Measurements from ENCODE around the gene AP3S2.
"Not testable (repeated sequence)": the region's sequence is repeated elsewhere in the genome, so short reads cannot be mapped to it uniquely, and the experiment has no call there.

AP3S2 gene

DNA sequence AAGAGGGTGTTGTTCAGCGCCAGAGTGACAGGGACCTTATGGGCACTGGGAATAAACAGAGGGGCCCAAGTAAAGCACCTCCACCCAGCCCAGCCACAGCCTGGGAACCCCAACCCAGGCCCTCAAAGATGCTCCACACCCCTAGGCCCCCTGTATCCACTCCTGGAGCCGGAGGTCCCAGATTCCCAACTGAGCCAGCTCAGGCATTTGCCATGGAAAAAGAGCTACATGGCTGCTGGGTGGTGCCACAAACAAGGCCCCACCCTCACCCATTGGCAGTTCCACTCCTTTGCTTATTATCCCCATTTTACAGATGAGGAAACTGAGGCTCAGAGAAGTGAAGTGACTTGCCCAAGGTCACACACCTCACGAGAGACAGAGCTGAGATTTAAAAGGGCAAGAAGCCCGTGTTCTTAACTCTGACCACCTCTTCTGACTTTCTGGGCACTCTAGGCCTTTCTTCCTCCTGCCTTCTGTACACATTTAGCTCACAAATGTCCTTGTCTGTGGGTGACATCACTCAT, 96.1 kb downstream of the AP3S2 start:
- DNase-seq, result no peak

DNA sequence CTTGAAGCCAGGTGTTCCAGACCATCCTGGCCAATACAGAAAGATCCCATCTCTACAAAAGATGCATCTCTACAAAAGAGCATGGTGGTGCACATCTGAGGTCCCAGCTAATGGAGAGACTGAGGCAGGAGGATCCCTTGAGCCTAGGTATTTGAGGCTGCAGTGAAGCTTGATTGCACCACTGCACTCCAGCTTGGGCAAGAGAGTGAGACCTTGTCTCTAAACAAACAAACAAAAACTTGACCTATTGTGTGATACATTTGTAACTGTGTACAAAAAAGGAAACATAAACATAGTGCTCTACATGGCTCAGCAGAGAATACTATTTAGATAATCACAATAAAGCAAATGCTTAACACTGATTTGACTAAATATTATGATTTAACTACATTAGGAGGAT, 97.8 kb downstream of the AP3S2 start:
- DNase-seq, result no peak

- DNase-seq, result no peak
Measured at GRCh38 chr15:89794627-89795241, 99.1 kb downstream of the AP3S2 start.

- no peak for DNase-seq
Measured at GRCh38 chr15:89792106-89792805, 101.5 kb downstream of the AP3S2 start.

- no peak for DNase-seq
Measured at GRCh38 chr15:89790661-89791060, 103.1 kb downstream of the AP3S2 start.

DNA sequence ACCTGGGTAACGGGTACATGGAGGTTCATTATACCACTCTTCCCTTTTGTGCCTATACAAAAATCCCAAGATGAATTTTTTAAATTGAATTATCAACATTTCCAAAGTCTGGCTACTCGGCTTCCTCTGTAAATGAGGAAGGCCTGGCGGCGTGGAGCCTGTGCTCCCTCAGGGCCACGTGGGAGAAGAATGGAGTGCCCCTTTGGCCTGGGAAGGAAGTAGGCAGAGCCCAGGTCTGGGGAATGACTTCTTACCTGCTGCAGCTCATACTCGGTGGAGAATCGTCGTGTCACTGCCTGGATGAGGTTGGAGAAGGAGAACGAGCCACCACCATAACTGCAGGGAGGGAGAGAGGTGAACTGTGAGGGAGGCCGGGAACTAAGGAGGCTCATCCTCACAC, 103.6 kb downstream of the AP3S2 start:
- no peak for DNase-seq

DNA sequence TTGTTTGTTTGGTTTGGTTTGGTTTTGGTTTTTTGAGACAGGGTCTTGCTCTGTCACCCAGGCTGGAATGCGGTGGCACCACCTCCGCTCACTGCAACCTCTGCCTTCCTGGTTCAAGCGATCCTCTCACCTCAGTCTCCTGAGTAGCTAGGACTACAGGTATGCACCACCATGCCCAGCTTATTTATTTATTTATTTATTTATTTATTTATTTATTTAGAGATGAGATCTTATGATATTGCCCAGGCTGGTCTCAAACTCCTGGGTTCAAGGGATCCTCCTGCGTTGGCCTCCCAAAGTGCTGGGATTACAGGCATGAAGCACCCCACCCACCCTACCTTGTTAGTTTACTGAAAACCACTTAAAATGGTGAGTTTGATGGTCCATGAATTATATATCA, 105.2 kb downstream of the AP3S2 start:
- not testable (repeated sequence) for DNase-seq

DNA sequence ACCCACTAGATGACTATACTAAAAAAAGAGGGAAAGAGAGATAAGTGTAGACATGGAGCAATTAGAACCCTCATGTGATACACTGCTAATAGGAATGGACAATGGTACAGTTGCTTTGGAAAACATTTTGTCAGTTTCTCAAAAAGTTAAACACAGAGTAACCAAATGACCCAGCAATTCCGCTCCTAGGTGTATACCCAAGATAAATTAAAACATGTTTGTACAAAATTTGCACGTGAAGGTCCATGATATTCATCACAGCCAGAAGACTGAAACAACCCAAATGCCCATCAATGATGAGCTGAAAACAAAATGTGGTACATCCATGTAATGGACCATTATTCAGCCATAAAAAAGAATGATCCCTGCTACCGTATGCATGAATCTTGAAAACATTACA, 105.8 kb downstream of the AP3S2 start:
- no peak for DNase-seq

- no peak for DNase-seq
Measured at GRCh38 chr15:89785774-89786140, 108.0 kb downstream of the AP3S2 start.

DNA sequence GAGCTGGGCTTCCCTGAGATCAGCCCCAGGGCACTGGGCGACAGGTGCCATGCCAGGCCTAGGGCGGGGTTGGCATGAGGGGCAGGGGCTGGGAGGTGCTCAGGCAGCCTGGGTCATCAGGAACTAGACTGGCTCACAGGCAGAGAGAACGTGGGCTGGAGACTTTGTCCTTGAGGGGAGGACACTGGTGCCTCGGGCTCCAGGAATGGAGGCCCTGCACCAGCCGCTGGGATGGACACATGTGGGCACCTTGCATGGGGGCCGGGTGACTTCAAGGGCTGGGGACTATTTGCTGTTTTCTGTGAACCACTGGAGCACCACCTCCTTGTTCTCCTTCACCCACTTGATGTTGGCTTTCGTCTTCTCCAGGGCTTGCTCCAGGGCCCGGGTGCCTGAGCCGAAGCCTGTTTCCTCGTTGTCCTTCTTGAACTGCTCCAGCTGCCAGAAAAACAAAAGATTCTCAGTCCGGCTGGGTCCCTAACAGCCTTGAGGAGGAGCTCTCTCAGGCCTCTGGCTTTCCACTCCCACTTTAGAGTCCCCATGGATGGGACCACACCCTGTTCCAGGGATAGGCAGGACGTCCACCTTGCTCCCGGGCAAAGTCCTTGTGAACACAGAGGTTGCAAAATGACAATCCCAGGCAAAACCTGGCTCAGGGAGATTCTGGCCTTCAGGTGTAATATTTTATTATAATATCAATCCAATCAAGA, 108.6 kb downstream of the AP3S2 start:
- DNase-seq, result no peak

DNA sequence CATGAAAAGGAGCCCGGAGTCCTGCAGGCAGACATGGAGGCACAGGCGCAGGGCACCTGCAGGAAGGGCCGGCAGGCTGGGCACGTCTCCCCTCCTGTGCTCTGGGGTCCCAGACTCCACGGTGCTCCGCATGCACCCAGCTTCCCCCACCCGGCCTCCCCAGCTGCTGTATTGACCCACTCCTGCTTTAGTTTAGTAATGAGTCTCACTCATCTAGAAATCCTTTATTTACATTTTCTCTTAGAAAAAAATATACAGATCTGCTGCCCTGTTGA, 109.2 kb downstream of the AP3S2 start:
- no peak for DNase-seq

DNA sequence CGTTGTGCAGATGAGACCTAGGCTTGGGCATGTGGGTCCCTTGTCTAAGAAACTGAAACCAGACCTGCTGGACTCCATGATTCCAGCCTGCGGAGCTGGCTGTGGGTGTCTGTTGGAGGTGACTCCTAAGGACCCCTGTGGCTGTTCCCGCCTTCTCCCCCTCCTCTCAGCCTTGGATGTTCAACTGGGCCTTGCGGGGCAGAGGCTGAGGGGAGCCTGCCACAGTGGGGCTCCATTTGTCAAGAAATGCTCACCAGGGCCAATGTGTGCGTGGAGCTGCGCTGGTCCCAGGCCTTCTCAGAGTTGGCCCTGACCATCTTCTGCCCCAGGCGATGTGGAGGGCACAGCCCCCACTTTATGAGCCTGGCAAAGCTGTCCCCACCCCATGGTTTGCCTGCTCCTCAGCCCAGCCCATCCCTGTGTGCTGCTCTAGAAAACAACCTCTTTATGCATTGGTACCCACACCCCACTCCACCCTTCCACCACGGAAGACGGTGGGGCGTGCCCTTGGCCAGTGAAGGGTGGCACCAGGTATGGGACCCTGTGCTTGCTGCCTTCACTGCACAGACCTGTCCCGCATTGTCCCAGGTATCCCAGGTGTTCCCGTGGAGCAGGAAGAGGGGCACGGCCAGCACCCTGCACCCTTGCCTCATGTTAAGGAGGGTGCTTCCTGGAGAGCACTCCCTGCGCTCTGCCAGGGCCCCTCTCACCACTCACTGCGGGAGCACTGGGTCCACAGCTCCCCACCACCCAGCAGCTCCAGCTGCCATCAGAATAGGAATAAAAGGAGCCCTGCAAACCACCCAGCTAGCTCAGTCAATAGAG, 109.7 kb downstream of the AP3S2 start:
- no peak for DNase-seq

DNA sequence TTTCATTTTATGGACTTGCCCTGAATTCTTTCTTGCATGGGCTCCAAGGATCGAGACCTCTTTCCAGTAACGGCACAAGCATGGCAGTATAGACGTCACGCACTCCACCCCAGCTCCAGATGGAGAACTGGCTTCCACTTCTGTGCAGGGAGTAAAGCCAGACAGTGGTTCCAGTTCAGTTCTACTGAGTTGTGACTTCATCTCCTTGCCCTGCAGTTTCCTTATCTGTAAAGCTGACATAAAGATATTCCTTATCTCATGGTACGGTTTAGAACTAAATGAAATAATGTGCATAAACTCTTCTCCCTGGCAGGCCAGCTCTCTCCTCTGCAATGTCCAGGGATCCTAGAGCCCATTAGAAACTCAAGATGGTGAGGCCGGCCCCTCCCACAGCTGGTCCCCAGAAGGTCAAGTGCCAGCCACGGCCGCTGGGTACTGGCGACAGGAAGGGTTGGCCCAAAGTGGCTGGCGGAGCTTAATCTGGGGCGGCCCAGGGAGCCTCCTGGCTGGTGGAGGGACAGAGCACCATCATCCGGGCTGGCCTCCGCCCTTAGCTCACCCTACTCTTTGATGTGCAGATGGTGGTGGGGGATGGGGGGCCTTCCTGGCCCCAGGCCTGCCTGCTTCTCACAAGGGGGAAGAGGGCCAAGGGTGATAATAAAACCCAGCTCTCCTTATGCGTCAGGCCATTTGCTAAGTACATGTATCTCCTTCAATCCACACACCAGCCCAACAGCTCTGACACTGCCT, 110.5 kb downstream of the AP3S2 start:
- DNase-seq, result no peak

DNA sequence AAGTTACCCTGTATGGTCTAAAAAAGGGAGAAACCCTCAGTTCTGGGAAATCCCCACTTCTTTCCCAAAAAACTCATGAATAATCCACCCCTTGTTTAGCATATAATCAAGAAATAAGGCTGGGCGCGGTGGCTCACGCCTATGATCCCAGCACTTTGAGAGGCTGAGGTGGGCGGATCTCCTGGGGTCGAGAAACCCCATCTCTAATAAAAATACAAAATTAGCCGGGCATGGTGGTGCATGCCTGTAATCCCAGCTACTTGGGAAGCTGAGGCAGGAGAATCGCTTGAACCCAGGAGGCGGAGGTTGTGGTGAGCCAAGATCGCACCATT, 111.2 kb downstream of the AP3S2 start:
- not testable (repeated sequence) for DNase-seq

GRCh38 chr15:89781891-89782618, 111.7 kb downstream of the AP3S2 start:
- DNase-seq, result no peak

DNA sequence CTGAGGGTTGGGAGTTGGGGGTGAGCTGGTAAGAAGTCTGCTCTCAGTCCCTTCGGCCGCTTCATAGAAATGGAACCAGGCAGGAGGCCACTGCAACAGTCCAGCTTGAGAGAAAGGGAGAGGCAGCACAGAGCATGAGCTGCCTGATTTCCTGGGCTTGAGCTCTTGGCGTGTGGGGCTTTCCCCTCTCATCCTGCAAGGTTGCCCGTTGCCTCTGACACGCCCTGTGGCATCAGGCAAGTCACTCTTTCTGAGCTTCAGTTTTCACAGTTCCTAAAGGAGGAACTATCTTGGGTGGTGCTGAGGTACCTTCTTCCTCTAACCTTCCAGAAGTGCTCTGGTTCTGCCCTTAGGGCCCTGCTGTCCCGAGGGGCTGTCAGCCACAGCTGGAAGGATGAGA, 112.7 kb downstream of the AP3S2 start:
- DNase-seq, result no peak

- no peak for DNase-seq
Measured at GRCh38 chr15:89780601-89781000, 113.2 kb downstream of the AP3S2 start.

Data from activated T-cell treated with anti-CD3 and anti-CD28 coated beads for 4 hours (primary cell).